Upper lobe of left lung (tissue), 4 donors: Measurements from ENCODE around the gene IL13.

ENCODE experiments used
- CTCF ChIP-seq, 6 experiments: fragments of 450-650 bp in 4 of 6; fragments of 200-600 bp in 2 of 6; sonication (generic) in 2 of 6; IDR thresholded peaks; one replicate each; pipeline ENCODE4 v1.5.1; 2016 to 2019; ENCODE audit warnings: antibody characterized with exemption in 6 of 6
- POLR2A ChIP-seq, 4 donors: fragments of 450-650 bp; IDR thresholded peaks; one replicate each; pipeline ENCODE4 v1.5.1; 2016 to 2017; ENCODE audit warnings: antibody characterized with exemption in 4 of 4, mild to moderate bottlenecking in 2 of 4
- POLR2AphosphoS5 ChIP-seq, 2 donors: sonication (generic); formaldehyde crosslinking; IDR thresholded peaks; one replicate each; pipeline ENCODE4 v1.5.1; 2017; ENCODE audit warnings: antibody characterized with exemption in 2 of 2

GRCh38 chr5:132622608-132623007 is 35.4 kb upstream of the IL13 start:
- TF ChIP-seq POLR2A (IDR thresholded peaks at IDR 0.05) (no peak), CTCF (IDR thresholded peaks at IDR 0.05) (no peak), POLR2AphosphoS5 (IDR thresholded peaks at IDR 0.05) (no peak)
